K562 (cell line): ENCODE data around the gene EIF4E2. TPM values are rescaled to one million over a fixed set of nuclear protein-coding genes. Genes with fewer than 3 reads are reported as not detected.

Source experiments
- FOXA1 ChIP-seq: fragments of 450-650 bp; IDR thresholded peaks from 2 replicates; pipeline ENCODE4 v1.6.1; 2016; ENCODE audit warnings: mild to moderate bottlenecking, borderline replicate concordance
- FOXA3 ChIP-seq, 2 experiments: fragments of 450-650 bp in 1 of 2; sonication (generic) in 1 of 2; formaldehyde crosslinking; IDR thresholded peaks in 1 of 2; conservative IDR thresholded peaks in 1 of 2; 2 replicates each; pipeline versions ENCODE4 v1.4.0 to v1.8.0; 2020 to 2022; ENCODE audit warnings: mild to moderate bottlenecking in 2 of 2, missing genetic modification reagents in 1 of 2
- ID3 ChIP-seq, 2 experiments: fragments of 250-450 bp in 1 of 2; fragments of 450-650 bp in 1 of 2; sonication (Bioruptor Pico) in 1 of 2; IDR thresholded peaks; 2 replicates each; pipeline versions ENCODE4 v1.6.1 to v1.8.0; 2016 to 2021; ENCODE audit warnings: mild to moderate bottlenecking in 2 of 2, moderate library complexity in 2 of 2, missing compliant biosample characterization in 1 of 2, missing genetic modification characterization in 1 of 2
- ILF3 ChIP-seq: fragments of 450-650 bp; IDR thresholded peaks from 2 replicates; pipeline ENCODE4 v1.6.1; 2018; ENCODE audit warnings: antibody characterized with exemption, mild to moderate bottlenecking, moderate library complexity, borderline replicate concordance
- KAT7 ChIP-seq: sonication (generic); formaldehyde crosslinking; IDR thresholded peaks from 2 replicates; pipeline ENCODE4 v1.8.0; 2022; ENCODE audit warnings: missing genetic modification reagents, mild to moderate bottlenecking, borderline replicate concordance
- KDM1A ChIP-seq, 2 experiments: fragments of 450-650 bp; IDR thresholded peaks; 2 replicates each; pipeline ENCODE4 v1.6.1; 2016; ENCODE audit warnings: mild to moderate bottlenecking in 2 of 2
- MCM7 ChIP-seq, 2 experiments: fragments of 450-650 bp; IDR thresholded peaks; 2 replicates each; pipeline ENCODE4 v1.6.1; 2016 to 2018
- RBM14 ChIP-seq: fragments of 200-400 bp; formaldehyde crosslinking; IDR thresholded peaks from 2 replicates; pipeline ENCODE4 v1.6.1; 2018; ENCODE audit warnings: low read depth, mild to moderate bottlenecking, low read length, moderate library complexity, borderline replicate concordance; ENCODE audit not compliant: insufficient read depth
- SNRNP70 ChIP-seq: fragments of 200-400 bp; formaldehyde crosslinking; optimal IDR thresholded peaks from 2 replicates; pipeline ENCODE3; 2017; ENCODE audit warnings: low read depth, low read length
- TCF7 ChIP-seq: sonication (generic); IDR thresholded peaks from 2 replicates; pipeline ENCODE4 v1.6.1; 2016; ENCODE audit warnings: antibody characterized with exemption, borderline replicate concordance
- TFE3 ChIP-seq: fragments of 450-650 bp; formaldehyde crosslinking; IDR thresholded peaks from 2 replicates; pipeline ENCODE4 v1.4.0; 2020; ENCODE audit warnings: mild to moderate bottlenecking, mixed read lengths
- THAP12 ChIP-seq: fragments of 250-450 bp; sonication (Bioruptor Pico); IDR thresholded peaks from 2 replicates; pipeline ENCODE4 v1.9.0; 2021; ENCODE audit warnings: mild to moderate bottlenecking, inconsistent platforms
- VEZF1 ChIP-seq: fragments of 200-800 bp; sonication (Bioruptor generic); IDR thresholded peaks from 2 replicates; pipeline ENCODE4 v1.6.1; 2017; ENCODE audit warnings: missing genetic modification characterization, missing compliant biosample characterization
- WHSC1 ChIP-seq: IDR thresholded peaks from one replicate; pipeline ENCODE4 v1.6.1; 2012; ENCODE audit warnings: low read length, control low read depth, inconsistent platforms
- ZFPM2 ChIP-seq: fragments of 250-450 bp; sonication (Bioruptor Pico); IDR thresholded peaks from 2 replicates; pipeline ENCODE4 v1.5.1; 2022; ENCODE audit warnings: mild to moderate bottlenecking
- ZNF280B ChIP-seq: fragments of 250-450 bp; sonication (Bioruptor Pico); IDR thresholded peaks from 2 replicates; pipeline ENCODE4 v1.5.1; 2021; ENCODE audit warnings: mild to moderate bottlenecking
- ZNF431 ChIP-seq: sonication (generic); formaldehyde crosslinking; IDR thresholded peaks from 2 replicates; pipeline ENCODE4 v1.8.0; 2022; ENCODE audit warnings: mild to moderate bottlenecking, missing genetic modification reagents
- ZNF780A ChIP-seq: fragments of 250-450 bp; sonication (Bioruptor Pico); IDR thresholded peaks from 2 replicates; pipeline ENCODE4 v1.5.0; 2021; ENCODE audit warnings: mild to moderate bottlenecking
- polyA plus RNA-seq, 8 experiments: library from polyadenylated mRNA; depleted of rRNA in 4 of 8; stranded (reverse) in 5 of 8; unstranded in 3 of 8; fragments of >200 nt; fragmentation: Nextera tagmentation in 2 of 8; fragmentation: Illumina TruSeq in 1 of 8; extraction: Ambion mirVana in 2 of 8; extraction: Trizol in 1 of 8; gene quantifications; 2 replicates each; pipeline versions ENCODE4 v1.2.1 to v1.2.3, GENCODE V29; 2011 to 2014; ENCODE audit warnings: inconsistent platforms in 1 of 8, missing spikeins in 1 of 8
- total RNA-seq, 7 experiments: library from RNA; depleted of rRNA in 6 of 7; stranded (reverse); fragments of >200 nt in 6 of 7; fragmentation: Illumina TruSeq in 2 of 7; extraction: Trizol in 2 of 7; gene quantifications; 2 replicates each; pipeline versions ENCODE4 v1.2.1 to v1.2.3, GENCODE V29; 2011 to 2021; ENCODE audit warnings: low replicate concordance in 1 of 7

Gene EIF4E2
- total and polyA plus RNA-seq, 9 of the 15 experiments (the other 6 are each of a cell fraction or from before 2014, with no cell fraction given): 33.9 to 169 (median 77.5) TPM

GRCh38 chr2:232550354-232551249 lies at the start of gene EIF4E2, which contains the start of gene TIGD1 (continued):
- 0 out of 2 replicates have a peak, but pooled peaks have one; percentile 23 for TF ChIP-seq KAT7 (CRISPR knock-in tag)
- no peak for TF ChIP-seq SNRNP70
- TF ChIP-seq FOXA1: no peak
- peak; percentile 61 to 81; a peak in 3 of 4 replicates for TF ChIP-seq KDM1A (IDR thresholded peaks at IDR 0.05)
- TF ChIP-seq VEZF1 (CRISPR knock-in tag): peak; percentile 96
- TF ChIP-seq ZNF280B (CRISPR knock-in tag): no peak
- TF ChIP-seq TFE3: no peak
- no peak for TF ChIP-seq MCM7 (IDR thresholded peaks at IDR 0.05)
- TF ChIP-seq ZNF431 (CRISPR knock-in tag): no peak
- no peak for TF ChIP-seq ID3 (CRISPR knock-in tag; IDR thresholded peaks at IDR 0.05)
- TF ChIP-seq ID3 (tag; IDR thresholded peaks at IDR 0.05): peak; percentile 41; the same call in 1 of the 2 replicates
- TF ChIP-seq THAP12 (CRISPR knock-in tag): no peak
- 0 out of 4 replicates have a peak, but pooled peaks of 1 of the 2 experiments have one; percentile 36 for TF ChIP-seq FOXA3 (CRISPR knock-in tag; conservative IDR thresholded peaks at IDR 0.05 in 1 of 2, IDR thresholded peaks at IDR 0.05 in 1 of 2)
- no peak for TF ChIP-seq ZNF780A (CRISPR knock-in tag)
- TF ChIP-seq RBM14: no peak
- no peak; the same call in 1 of the 2 replicates for TF ChIP-seq TCF7
- no peak for TF ChIP-seq WHSC1
- TF ChIP-seq ILF3: no peak
- no peak for TF ChIP-seq ZFPM2
